K562 (cell line): ENCODE measurements around the gene UNC13A. TPM values are rescaled to one million over a fixed set of nuclear protein-coding genes. Genes with fewer than 3 reads are reported as not detected.

Experiments used
- AFF1 ChIP-seq, 2 experiments: fragments of 450-650 bp; IDR thresholded peaks; 2 replicates each; pipeline ENCODE4 v1.6.1; 2018; ENCODE audit warnings: mild to moderate bottlenecking in 2 of 2, low read depth in 1 of 2; ENCODE audit not compliant: partially characterized antibody in 2 of 2
- ARID3A ChIP-seq: IDR thresholded peaks from 2 replicates; pipeline ENCODE4 v1.6.1; 2012; ENCODE audit warnings: low read depth, low read length, improper control_type of control experiment, borderline replicate concordance
- BCOR ChIP-seq: fragments of 450-650 bp; IDR thresholded peaks from 2 replicates; pipeline ENCODE4 v1.6.1; 2016
- CREB3 ChIP-seq: fragments of 450-650 bp; conservative IDR thresholded peaks from 2 replicates; pipeline ENCODE4 v1.6.1; 2016; ENCODE audit warnings: missing genetic modification characterization, low read depth, mild to moderate bottlenecking, missing compliant biosample characterization, moderate library complexity
- EHMT2 ChIP-seq: fragments of 450-650 bp; IDR thresholded peaks from 2 replicates; pipeline ENCODE4 v1.6.1; 2018; ENCODE audit warnings: antibody characterized with exemption
- ELF1 ChIP-seq: fragments of 200-800 bp; sonication (Bioruptor generic); IDR thresholded peaks from 2 replicates; pipeline ENCODE4 v1.6.1; 2016; ENCODE audit warnings: missing genetic modification characterization, missing compliant biosample characterization
- HDAC2 ChIP-seq: fragments of 450-650 bp; IDR thresholded peaks from 2 replicates; pipeline ENCODE4 v1.6.1; 2016; ENCODE audit warnings: mild to moderate bottlenecking
- LEF1 ChIP-seq: fragments of 450-650 bp; IDR thresholded peaks from 2 replicates; pipeline ENCODE4 v1.6.1; 2016; ENCODE audit warnings: mild to moderate bottlenecking
- MCM5 ChIP-seq: fragments of 450-650 bp; IDR thresholded peaks from 2 replicates; pipeline ENCODE4 v1.6.1; 2016; ENCODE audit warnings: low read depth
- MECOM ChIP-seq: fragments of 250-450 bp; sonication (Bioruptor Pico); IDR thresholded peaks from 2 replicates; pipeline ENCODE4 v1.8.0; 2022; ENCODE audit warnings: inconsistent platforms
- MLX ChIP-seq, 2 experiments: fragments of 450-650 bp in 1 of 2; sonication (generic) in 1 of 2; formaldehyde crosslinking; conservative IDR thresholded peaks; 2 replicates each; pipeline versions ENCODE4 v1.4.0 to v1.8.1; 2020 to 2022; ENCODE audit warnings: mild to moderate bottlenecking in 1 of 2, missing genetic modification reagents in 1 of 2
- NCOA1 ChIP-seq: fragments of 450-650 bp; IDR thresholded peaks from 2 replicates; pipeline ENCODE4 v1.6.1; 2016; ENCODE audit warnings: low read depth
- NFIX ChIP-seq: fragments of 250-450 bp; sonication (Bioruptor Pico); IDR thresholded peaks from 2 replicates; pipeline ENCODE4 v1.4.0; 2020; ENCODE audit warnings: low read depth, mild to moderate bottlenecking, moderate library complexity
- NR1H2 ChIP-seq: sonication (generic); formaldehyde crosslinking; IDR thresholded peaks from 2 replicates; pipeline ENCODE4 v1.4.0; 2020; ENCODE audit warnings: mild to moderate bottlenecking, missing genetic modification reagents
- STAG1 ChIP-seq: sonication (generic); formaldehyde crosslinking; IDR thresholded peaks from 2 replicates; pipeline ENCODE4 v1.5.0; 2020; ENCODE audit warnings: missing genetic modification reagents, borderline replicate concordance
- TCF3 ChIP-seq: sonication (generic); formaldehyde crosslinking; IDR thresholded peaks from 2 replicates; pipeline ENCODE4 v1.4.0; 2020; ENCODE audit warnings: mild to moderate bottlenecking, missing genetic modification reagents
- ZBTB12 ChIP-seq: fragments of 250-450 bp; sonication (Bioruptor Pico); IDR thresholded peaks from 2 replicates; pipeline ENCODE4 v1.4.0; 2020
- ZBTB34 ChIP-seq: fragments of 250-450 bp; sonication (Bioruptor Pico); IDR thresholded peaks from 2 replicates; pipeline ENCODE4 v1.8.0; 2021; ENCODE audit warnings: mild to moderate bottlenecking, moderate library complexity
- polyA plus RNA-seq, 8 experiments: library from polyadenylated mRNA; depleted of rRNA in 4 of 8; stranded (reverse) in 5 of 8; unstranded in 3 of 8; fragments of >200 nt; fragmentation: Nextera tagmentation in 2 of 8; fragmentation: Illumina TruSeq in 1 of 8; extraction: Ambion mirVana in 2 of 8; extraction: Trizol in 1 of 8; gene quantifications; 2 replicates each; pipeline versions ENCODE4 v1.2.1 to v1.2.3, GENCODE V29; 2011 to 2014; ENCODE audit warnings: inconsistent platforms in 1 of 8, missing spikeins in 1 of 8
- total RNA-seq, 7 experiments: library from RNA; depleted of rRNA in 6 of 7; stranded (reverse); fragments of >200 nt in 6 of 7; fragmentation: Illumina TruSeq in 2 of 7; extraction: Trizol in 2 of 7; gene quantifications; 2 replicates each; pipeline versions ENCODE4 v1.2.1 to v1.2.3, GENCODE V29; 2011 to 2021; ENCODE audit warnings: low replicate concordance in 1 of 7

The UNC13A gene
- total and polyA plus RNA-seq, 9 of the 15 experiments (the other 6 are each of a cell fraction or from before 2014, with no cell fraction given) = 0.03 to 1.0 (median 0.25) TPM

- TF ChIP-seq MLX (CRISPR knock-in tag; conservative IDR thresholded peaks at IDR 0.05) = no peak
- TF ChIP-seq MECOM (CRISPR knock-in tag) = no peak
- no peak for TF ChIP-seq NR1H2 (CRISPR knock-in tag)
- peak; percentile 74 for TF ChIP-seq HDAC2
- TF ChIP-seq MCM5 = no peak
- no peak for TF ChIP-seq CREB3 (tag)
- no peak for TF ChIP-seq AFF1 (IDR thresholded peaks at IDR 0.05; ENCODE audit: low read depth in 1 of 2, partially characterized antibody in 2 of 2)
- peak; percentile 93 for TF ChIP-seq ZBTB12 (CRISPR knock-in tag)
- TF ChIP-seq BCOR = no peak
- no peak for TF ChIP-seq EHMT2
- TF ChIP-seq NFIX (CRISPR knock-in tag) = no peak
- no peak for TF ChIP-seq ARID3A
- peak; percentile 96 for TF ChIP-seq NCOA1
- TF ChIP-seq LEF1 = no peak
- no peak for TF ChIP-seq ELF1 (tag)
- TF ChIP-seq ZBTB34 = no peak
- no peak for TF ChIP-seq TCF3 (CRISPR knock-in tag)
- no peak for TF ChIP-seq STAG1 (CRISPR knock-in tag)
These were observed 71.0 kb downstream of the UNC13A start (continued) for GRCh38 chr19:17616961-17617806.
